HG02798 (cell line): ENCODE results near the gene ARHGAP10.

Source experiments
- ATAC-seq: cut with Tn5 transposase; IDR thresholded peaks from one replicate; pipeline ENCODE4 v1.9.1; 2021; ENCODE audit warnings: mild to moderate bottlenecking; ENCODE audit not compliant: unreplicated experiment, poor library complexity

Gene ARHGAP10

GRCh38 chr4:148052448-148052847, 320.6 kb downstream of the ARHGAP10 start:
- no peak for ATAC-seq

- no peak for ATAC-seq
Measured at GRCh38 chr4:148053298-148054003, 321.6 kb downstream of the ARHGAP10 start.

GRCh38 chr4:148054275-148054674, 322.4 kb downstream of the ARHGAP10 start:
- ATAC-seq: no peak

GRCh38 chr4:148055844-148056243, 324.0 kb downstream of the ARHGAP10 start:
- no peak for ATAC-seq

- peak; percentile 89 for ATAC-seq
Measured at GRCh38 chr4:148056879-148057278, 325.0 kb downstream of the ARHGAP10 start.

- ATAC-seq: peak; percentile 37
Measured at GRCh38 chr4:148057516-148057915, 325.6 kb downstream of the ARHGAP10 start.

DNA sequence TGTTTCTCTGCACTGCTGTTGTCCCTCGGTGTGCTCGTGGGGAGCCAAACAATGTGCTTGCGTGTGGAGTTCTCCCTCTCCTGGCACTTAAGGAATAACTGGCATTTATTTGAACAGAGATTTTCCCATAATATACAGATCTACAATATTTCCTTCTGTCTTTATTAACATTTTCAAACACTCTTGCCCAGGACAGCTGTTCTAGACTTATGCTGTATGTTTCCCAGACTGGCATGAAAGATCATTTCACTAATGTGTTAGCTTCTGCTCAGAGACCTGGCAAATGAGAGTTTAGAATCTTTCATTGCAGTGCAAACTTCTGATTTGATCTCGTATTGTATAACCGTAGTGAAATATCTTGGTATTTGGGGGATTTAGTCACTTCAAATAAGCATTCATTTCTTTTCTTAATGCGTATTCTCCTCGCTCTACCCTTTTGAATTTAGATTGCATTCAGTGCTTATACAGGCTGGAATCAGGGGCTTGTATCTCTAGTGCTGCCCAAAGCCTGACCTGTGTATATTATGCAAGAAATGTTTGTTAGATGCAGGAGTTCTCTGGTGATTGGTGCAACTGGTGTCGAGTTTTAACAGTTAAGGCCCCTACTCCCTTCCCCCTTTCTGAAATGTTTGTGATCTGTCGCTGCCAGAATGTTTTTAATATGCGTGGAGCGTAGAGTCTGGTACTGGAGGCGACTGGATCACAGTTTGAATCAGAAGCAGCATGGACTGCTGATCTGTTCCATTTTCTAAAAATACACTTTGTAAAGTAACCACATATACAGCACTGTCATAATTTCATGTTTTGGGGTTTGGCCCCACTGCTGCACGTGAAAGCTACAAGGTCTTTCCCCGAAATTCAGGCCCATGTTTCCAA, 326.3 kb downstream of the ARHGAP10 start:
- no peak for ATAC-seq

DNA sequence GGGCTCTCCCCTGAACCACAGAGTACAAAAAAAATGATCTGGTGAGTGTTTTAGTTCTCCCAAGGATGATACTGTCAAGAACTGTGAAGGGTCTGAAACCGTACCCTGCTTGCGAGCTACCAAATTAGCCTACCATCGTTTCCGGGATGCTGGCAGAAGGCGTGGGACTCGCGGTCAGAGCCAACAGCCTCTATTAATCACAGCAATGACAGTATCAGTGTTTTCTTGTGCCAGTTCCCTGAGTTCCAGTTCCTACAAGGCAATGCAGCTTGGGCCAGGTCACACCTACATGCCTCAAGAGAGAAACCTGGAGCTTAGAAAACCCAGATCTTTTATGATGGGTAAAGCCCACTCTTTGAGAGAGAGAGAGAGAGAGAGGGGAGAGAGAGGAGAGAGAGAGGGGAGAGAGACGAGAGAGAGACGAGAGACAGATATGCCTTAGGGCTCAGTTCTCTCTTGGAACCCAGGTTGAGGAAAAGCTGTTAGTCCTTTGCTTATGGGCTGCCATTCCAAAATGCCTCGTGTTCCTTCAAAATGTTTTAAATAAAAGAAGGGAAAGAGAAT, 327.8 kb downstream of the ARHGAP10 start:
- no peak for ATAC-seq

DNA sequence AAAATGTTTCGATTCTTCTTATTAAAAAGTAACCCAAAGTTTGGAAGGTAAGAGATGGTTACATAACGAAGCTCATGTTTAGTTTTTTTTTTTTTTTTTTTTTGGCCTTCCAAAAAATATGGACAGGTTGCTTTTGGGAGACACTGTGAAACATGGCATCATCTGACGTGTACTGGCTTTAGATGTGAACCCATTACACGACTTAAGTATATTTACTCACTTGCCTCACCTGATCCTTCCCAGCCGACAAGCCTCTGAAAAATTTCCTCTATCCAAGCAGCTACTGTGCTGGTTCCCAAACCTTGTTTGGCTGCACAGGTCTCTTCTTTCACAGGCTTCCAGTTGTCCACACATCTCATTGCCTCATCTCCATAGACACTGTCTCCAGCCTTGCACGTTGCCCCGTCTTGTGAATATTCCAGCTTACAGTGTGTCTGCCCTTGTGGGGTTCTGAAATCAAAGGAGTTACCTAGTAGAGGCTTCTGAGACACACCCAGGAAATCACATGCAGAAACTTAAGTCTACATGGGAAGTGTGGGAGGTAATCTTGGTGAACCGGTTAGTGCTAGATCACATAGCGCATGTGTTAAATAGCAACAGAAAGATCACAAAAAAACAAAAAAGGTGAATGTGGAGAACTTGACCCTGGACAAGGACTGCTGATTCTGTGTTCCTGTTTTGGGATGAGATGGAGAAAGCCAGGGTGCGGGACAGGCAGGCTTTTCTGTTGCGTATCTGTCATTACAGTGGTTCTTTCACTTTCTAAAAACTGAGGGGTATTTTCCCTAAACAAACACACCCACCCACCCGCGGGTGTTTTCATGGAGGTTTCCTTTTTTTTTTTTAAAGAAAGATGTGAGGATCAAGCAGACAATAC, 328.6 kb downstream of the ARHGAP10 start:
- no peak for ATAC-seq

DNA sequence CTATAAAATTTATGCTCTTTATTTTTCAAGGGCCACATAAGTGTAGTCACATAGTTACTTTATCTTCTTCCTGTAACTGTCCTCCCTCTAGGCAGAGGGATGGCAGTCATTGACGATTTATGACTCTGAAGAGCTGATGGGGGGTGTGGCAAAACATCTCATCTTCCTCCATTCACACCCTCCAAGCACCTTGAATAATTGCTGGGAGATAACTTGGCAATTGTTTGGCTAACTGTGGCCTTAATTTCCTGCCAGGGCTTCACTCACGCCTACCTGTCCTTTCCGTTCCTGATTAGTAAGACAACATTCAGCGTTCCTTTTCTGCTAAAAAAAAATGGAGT, 329.2 kb downstream of the ARHGAP10 start:
- no peak for ATAC-seq

GRCh38 chr4:148061795-148062194, 329.9 kb downstream of the ARHGAP10 start:
- no peak for ATAC-seq

GRCh38 chr4:148062301-148062950, 330.5 kb downstream of the ARHGAP10 start:
- ATAC-seq: no peak

DNA sequence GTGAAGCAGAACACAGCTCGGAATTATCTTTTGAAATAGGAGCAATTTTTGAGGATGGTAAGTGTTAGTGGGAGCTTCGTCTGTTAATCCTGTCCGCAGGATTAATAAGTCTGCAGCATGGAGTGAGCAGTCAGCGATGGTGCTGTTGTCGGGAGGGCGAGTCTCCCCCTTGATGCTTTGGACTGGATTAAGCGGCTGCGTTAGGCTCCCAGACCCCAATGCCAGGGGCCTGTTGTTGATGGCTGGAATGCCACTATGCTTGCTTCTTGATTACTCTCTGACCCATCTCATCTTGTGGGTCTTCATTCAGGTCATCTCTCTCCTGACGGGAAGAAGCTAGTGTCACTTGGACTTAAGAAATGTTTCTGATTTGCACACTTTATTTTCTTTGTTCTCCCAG, 332.6 kb downstream of the ARHGAP10 start:
- ATAC-seq: no peak

DNA sequence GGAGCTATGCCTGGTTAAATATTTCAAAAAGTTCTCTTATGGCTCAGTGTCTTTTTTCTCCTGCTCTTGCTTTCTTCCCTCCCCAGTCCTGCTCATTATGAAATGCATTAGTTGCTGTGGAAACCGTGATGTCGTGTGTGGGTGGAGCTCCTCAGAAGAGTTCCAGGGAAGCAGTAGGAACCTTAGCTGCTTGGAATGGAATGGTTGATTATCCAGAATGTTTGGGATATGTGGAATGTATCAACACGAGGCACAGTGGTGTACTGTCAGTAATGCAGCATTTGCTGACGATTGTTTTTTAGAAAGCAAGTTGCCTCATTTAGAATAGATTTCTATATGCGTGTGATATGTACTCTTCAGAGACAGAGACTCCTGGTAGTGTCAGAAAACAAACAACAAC, 333.2 kb downstream of the ARHGAP10 start:
- ATAC-seq: no peak

DNA sequence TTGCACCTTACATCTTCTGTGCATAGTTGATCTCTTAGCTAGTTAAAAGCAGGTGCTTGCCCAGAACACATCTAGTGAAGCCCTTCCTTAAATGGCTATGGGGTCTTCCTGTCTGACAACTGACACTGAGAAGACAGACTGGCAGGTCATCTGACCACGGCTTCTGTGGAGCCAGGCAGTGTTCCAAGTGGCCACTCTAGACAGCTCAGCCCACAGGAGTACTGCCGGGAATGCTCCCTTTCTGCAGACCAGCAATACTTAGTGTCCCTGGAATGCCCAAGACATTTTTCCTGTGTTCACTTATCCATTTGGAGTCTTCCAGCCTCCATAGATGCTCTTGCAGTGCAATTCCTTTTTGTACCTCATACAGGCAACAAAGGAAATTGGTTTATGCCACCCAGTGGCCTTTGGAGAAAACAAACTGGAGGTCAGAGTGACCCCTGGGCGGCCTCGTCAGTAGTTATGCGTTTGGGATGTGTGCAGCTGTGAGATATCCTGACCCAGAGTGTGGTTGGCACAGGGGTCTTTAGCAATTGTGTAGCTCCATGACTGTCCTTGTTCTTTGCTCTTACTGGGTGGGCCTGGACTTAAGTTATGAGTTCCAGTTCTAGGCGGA, 335.5 kb downstream of the ARHGAP10 start:
- no peak for ATAC-seq

DNA sequence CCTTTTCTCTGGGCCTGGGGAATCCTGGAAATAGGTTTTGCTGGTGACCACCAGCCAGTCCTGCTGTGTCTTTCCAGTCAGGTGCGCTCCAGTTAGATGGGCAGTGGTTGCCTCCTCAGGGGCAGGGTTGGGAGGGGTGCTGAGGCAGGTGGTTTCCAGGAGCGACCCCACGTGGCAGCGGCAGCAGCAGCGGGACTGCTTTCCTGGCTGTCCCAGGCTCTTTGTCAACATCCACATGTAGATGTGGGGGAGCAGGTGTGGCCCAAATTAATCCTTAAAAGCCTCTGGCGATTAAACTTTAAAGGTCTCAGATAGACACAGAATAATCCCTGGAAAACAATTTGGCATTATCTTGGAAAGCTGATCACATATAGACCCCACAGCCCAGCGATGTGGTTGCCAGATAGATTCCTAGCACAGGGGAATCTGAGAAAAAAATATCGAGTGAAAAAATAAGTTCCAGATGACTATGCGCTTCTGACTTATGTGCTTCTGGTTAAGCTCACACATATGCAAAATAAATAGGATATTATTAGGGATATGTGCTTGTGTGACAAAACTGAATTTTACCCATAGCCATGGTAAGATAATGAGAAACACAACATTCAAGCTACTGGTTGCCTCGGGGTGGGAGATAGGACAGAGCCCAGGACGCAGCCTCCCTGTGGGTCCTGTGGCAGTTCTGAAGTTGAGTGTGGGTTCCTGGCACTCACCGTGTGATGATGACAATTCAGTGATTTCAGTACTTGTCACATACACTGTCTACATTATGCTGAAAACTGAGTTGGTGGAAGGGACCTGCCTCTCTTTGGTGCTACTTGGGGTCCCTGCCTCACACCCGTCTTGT, 336.4 kb downstream of the ARHGAP10 start:
- ATAC-seq: no peak

DNA sequence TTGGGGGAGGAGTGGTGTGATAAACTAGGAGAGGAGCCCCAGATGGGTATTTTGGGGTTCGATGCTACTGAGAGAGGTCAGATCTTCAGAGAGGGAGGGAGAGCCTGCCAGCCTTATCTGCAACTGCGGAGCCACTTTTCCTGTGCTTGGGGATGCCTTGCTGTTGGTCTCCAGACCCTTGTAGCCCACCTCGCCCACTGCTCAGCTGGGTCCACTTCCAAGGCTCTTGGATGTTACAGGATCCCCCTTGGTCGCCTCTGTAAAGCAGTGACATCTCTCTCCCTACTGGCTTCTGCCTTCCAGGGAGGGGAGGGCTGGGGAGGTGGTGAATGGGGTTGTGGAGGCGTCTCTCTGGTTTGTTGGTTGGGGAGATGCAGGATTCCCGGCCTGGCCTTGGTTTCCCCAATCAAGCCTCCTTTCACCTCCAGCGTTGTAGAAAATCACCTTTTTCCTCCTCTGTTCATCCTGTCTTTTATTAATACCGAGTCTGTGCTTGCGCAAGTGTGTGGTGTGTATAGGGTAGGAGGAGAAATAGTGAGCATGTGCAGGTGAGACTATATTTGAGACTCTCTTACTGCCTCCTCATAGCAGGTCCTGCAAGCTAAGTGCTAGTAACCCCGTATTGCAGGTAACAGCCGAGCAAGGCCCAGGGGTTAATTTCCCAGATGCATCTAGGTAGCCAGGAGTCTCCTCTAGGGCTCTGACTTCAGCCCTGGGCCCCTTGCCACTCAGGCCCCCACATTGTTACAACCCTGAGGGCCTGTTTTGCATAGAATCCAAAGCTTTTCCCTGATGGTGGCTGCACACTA, 337.4 kb downstream of the ARHGAP10 start:
- no peak for ATAC-seq

DNA sequence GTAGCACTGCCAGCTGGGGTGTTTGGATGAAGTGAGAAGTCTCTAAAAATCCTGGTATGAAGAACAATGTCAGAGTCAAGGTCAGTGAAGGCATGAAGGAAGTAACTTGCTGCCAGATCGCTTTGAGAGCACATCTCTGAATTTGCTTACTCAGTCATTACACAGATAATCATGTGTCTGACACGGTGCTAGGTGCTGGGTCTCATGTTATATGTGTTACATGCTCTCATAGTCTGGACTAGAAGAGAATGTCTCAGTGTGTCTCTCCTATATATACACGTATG, 337.9 kb downstream of the ARHGAP10 start:
- ATAC-seq: no peak
